ENCODE results near the gene STRIP2. TPM values are rescaled to one million over a fixed set of nuclear protein-coding genes. Genes with fewer than 3 reads are reported as not detected.

STRIP2 gene
- total RNA-seq, 1 experiment from 2014 or later: 9.9 TPM

- H2BK120ac ChIP-seq (ENCODE audit: low read depth, low read length, poor library complexity, severe bottlenecking): no peak overlapping the region
- TF ChIP-seq, protein P1, sequence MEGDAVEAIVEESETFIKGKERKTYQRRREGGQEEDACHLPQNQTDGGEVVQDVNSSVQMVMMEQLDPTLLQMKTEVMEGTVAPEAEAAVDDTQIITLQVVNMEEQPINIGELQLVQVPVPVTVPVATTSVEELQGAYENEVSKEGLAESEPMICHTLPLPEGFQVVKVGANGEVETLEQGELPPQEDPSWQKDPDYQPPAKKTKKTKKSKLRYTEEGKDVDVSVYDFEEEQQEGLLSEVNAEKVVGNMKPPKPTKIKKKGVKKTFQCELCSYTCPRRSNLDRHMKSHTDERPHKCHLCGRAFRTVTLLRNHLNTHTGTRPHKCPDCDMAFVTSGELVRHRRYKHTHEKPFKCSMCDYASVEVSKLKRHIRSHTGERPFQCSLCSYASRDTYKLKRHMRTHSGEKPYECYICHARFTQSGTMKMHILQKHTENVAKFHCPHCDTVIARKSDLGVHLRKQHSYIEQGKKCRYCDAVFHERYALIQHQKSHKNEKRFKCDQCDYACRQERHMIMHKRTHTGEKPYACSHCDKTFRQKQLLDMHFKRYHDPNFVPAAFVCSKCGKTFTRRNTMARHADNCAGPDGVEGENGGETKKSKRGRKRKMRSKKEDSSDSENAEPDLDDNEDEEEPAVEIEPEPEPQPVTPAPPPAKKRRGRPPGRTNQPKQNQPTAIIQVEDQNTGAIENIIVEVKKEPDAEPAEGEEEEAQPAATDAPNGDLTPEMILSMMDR (conservative IDR thresholded peaks at IDR 0.05): no peak
- no peaks in the 10 kb centered on the region for H3K9me3 ChIP-seq (ENCODE audit: control insufficient read depth, low read depth, low read length)
- no peaks in the 10 kb centered on the region for H3K79me1 ChIP-seq (ENCODE audit: insufficient read depth, low read depth, low read length, poor library complexity, severe bottlenecking)
- no peak overlapping the region for H4K8ac ChIP-seq (replicated peaks; ENCODE audit: insufficient read length, low read depth, low read length)
- no peak overlapping the region for H2AFZ ChIP-seq (ENCODE audit: low read length)
- Mint-ChIP-seq H3K27me3 (ENCODE audit: low read depth) (no peaks in the 10 kb centered on the region), H3K27ac (no peak overlapping the region), H3K36me3 (ENCODE audit: insufficient read depth in 1 of 3, low read depth in 3 of 3) (peaks cover 0 to under 1% (median 0%) of the 10 kb centered on the region in 3 experiments; a peak in 1 of 7 replicates), H3K4me1 (peaks cover 30 to 40% of the 10 kb centered on the region in 2 experiments), H3K9me3 (no peaks in the 10 kb centered on the region), H3K4me3 (no peak overlapping the region)
- no peak overlapping the region for H2BK20ac ChIP-seq (ENCODE audit: low read depth, low read length, poor library complexity, severe bottlenecking)
- no peaks in the 10 kb centered on the region for H3K79me2 ChIP-seq (ENCODE audit: insufficient read depth, low read length)
- H2BK5ac ChIP-seq (ENCODE audit: insufficient read length, low read length): no peak overlapping the region
- H3K9ac ChIP-seq (ENCODE audit: extremely low read depth, insufficient read length, low read length): no peak overlapping the region
- no peak overlapping the region for H4K91ac ChIP-seq (ENCODE audit: insufficient read length, low read depth, low read length)
- H2AK5ac ChIP-seq (ENCODE audit: insufficient read length, low read length): no peak overlapping the region
- no peak overlapping the region for H2BK12ac ChIP-seq (ENCODE audit: insufficient read length, low read depth, low read length)
- no CpG with 5 or more reads among the region's 8 CpGs for WGBS (ENCODE audit: extremely low coverage, insufficient read length, low lambda C conversion rate)
- H3K27me3 ChIP-seq (ENCODE audit: insufficient read depth, low read length): no peaks in the 10 kb centered on the region
- H4K5ac ChIP-seq (ENCODE audit: insufficient read length, low read depth, low read length): no peak overlapping the region
- no peak for DNase-seq
- no peak overlapping the region for H3K14ac ChIP-seq (ENCODE audit: insufficient read depth, low read length)
- no peak overlapping the region for H3K4ac ChIP-seq (ENCODE audit: low read depth, low read length)
- H3K18ac ChIP-seq (ENCODE audit: insufficient read length, low read depth, low read length): no peak overlapping the region
- H3K4me2 ChIP-seq (ENCODE audit: insufficient read depth, insufficient read length, low read length): no peak overlapping the region
- H4K20me1 ChIP-seq (ENCODE audit: control insufficient read depth, insufficient read depth, insufficient read length): no peaks in the 10 kb centered on the region
- no peak overlapping the region for H2BK15ac ChIP-seq (ENCODE audit: low read depth, low read length)
- no peak overlapping the region for H3T11ph ChIP-seq (ENCODE audit: low read length)
- no peak overlapping the region for H3K23ac ChIP-seq (ENCODE audit: insufficient read length, low read depth, low read length)
- H3K4me1 ChIP-seq (ENCODE audit: insufficient read depth, low read length): no peaks in the 10 kb centered on the region
- H3K56ac ChIP-seq (ENCODE audit: insufficient read length, low read depth, low read length): no peak overlapping the region
- H3K27ac ChIP-seq (ENCODE audit: insufficient read length, low read depth, low read length): no peak overlapping the region
- H3K23me2 ChIP-seq (ENCODE audit: insufficient read length, low read depth, low read length, poor library complexity, severe bottlenecking): no peaks in the 10 kb centered on the region
Observed at GRCh38 chr7:129388333-129389098, 45.7 kb upstream of the STRIP2 start.
